ENCODE measurements around the gene AGAP3. TPM values are rescaled to one million over a fixed set of nuclear protein-coding genes. Genes with fewer than 3 reads are reported as not detected.

The AGAP3 gene
- total and polyA plus RNA-seq, 2 donors from 2014 or later, result 35.8 to 64.4 TPM

- DNase-seq, result peak in 1 of 5 donors; percentile 51
- TF ChIP-seq CTCF (IDR thresholded peaks at IDR 0.05; ENCODE audit: borderline replicate concordance, extremely low read depth, insufficient read depth), result no peak
- no peaks in the 10 kb centered on the region for H3K4me1 ChIP-seq (ENCODE audit: control insufficient read depth in 2 of 3, insufficient read depth in 2 of 3, low read depth in 1 of 3, low read length in 3 of 3)
- peaks cover 0 to 29% (median 16%) of the 10 kb centered on the region in 3 donors for H3K36me3 ChIP-seq (ENCODE audit: control insufficient read depth in 2 of 3, insufficient read depth in 3 of 3, low read length in 3 of 3)
- H3K9ac ChIP-seq (ENCODE audit: low read length in 3 of 3), result no peak overlapping the region
- no peak overlapping the region for H3K27ac ChIP-seq (ENCODE audit: low read depth in 2 of 2, low read length in 2 of 2)
- no peaks in the 10 kb centered on the region for H3K27me3 ChIP-seq (ENCODE audit: control insufficient read depth, insufficient read depth, low read length)
- no peak overlapping the region for H3K4me3 ChIP-seq (ENCODE audit: low read length in 3 of 3)
- no peaks in the 10 kb centered on the region for H3K9me3 ChIP-seq (ENCODE audit: control insufficient read depth in 2 of 3, insufficient read depth in 1 of 3, low read length in 3 of 3)
- FAIRE-seq, result no peak
- intact Hi-C loops (cut with DNase I), result no loop called here
Observed at GRCh38 chr7:151135866-151136843, 49.9 kb downstream of the AGAP3 start.

DNA sequence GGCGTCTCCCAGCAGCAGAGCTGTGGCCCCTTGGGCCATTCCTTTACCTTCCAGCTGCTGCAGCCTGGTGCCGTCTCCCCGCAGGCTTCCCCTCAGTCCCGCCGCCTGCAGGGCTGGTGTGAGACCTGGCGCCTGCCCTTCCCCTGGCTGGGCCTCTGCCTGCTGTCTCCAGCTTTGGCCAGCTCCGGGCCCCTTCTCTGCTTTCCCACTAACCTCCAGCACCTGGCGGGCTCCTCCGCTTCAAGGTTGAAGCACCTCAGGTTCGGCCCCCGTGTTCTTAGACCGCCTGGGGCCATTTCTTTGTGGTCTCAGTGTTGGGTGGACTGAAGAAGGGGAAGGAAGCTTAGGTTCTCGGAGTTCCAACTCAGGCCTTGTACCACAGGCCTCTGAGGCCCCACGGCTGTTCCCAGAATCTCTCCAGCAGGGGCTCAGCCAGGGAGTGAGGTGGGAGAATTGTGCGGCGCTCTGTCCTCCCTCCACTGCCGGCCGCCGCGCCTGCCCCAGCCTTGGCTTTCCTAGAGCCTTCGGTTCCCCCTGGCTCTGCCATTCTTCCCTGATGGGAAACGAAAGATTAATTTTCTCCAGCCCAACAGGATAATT is 50.9 kb downstream of the AGAP3 start:
- Histone ChIP-seq H3K27me3 (ENCODE audit: control insufficient read depth, insufficient read depth, low read length) (no peaks in the 10 kb centered on the region), H3K4me3 (ENCODE audit: low read length in 3 of 3) (no peak overlapping the region), H3K27ac (ENCODE audit: low read depth in 2 of 2, low read length in 2 of 2) (no peak overlapping the region), H3K36me3 (ENCODE audit: control insufficient read depth in 2 of 3, insufficient read depth in 3 of 3, low read length in 3 of 3) (peaks cover 0 to 35% (median 19%) of the 10 kb centered on the region in 3 donors), H3K4me1 (ENCODE audit: control insufficient read depth in 2 of 3, insufficient read depth in 2 of 3, low read depth in 1 of 3, low read length in 3 of 3) (no peaks in the 10 kb centered on the region), H3K9me3 (ENCODE audit: control insufficient read depth in 2 of 3, insufficient read depth in 1 of 3, low read length in 3 of 3) (no peaks in the 10 kb centered on the region), H3K9ac (ENCODE audit: low read length in 3 of 3) (no peak overlapping the region)
- no peak for TF ChIP-seq CTCF (IDR thresholded peaks at IDR 0.05; ENCODE audit: borderline replicate concordance, extremely low read depth, insufficient read depth)
- intact Hi-C loops (cut with DNase I), result no loop called here
- FAIRE-seq (no peak), DNase-seq (peak in 3 of 5 donors; percentile 46 to 54 (median 48))

DNA sequence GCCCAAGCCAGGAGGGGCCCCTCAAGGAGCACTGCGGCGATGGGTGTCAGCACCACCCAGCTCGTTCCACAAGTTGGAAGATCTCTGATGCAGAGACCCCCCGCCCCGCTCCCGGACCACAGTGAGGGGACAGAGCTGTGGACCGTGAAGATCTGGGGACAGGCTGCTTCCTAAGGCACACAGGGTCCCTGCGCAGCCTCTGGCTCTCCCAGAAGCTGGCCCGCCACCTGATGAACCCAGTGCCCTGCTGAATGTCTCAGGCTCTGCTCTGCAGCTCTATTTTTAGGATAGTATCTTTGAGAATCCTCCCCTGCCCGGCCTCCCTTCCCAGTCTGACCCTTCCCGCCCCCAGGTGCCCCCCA is 51.5 kb downstream of the AGAP3 start:
- TF ChIP-seq CTCF (IDR thresholded peaks at IDR 0.05; ENCODE audit: borderline replicate concordance, extremely low read depth, insufficient read depth), result no peak
- intact Hi-C loops (cut with DNase I), result no loop called here
- no peaks in the 10 kb centered on the region for H3K4me1 ChIP-seq (ENCODE audit: control insufficient read depth in 2 of 3, insufficient read depth in 2 of 3, low read depth in 1 of 3, low read length in 3 of 3)
- H3K27me3 ChIP-seq (ENCODE audit: control insufficient read depth, insufficient read depth, low read length), result no peaks in the 10 kb centered on the region
- FAIRE-seq (no peak), DNase-seq (peak in 2 of 5 donors; percentile 41 to 64)
- peaks cover 0 to 34% (median 20%) of the 10 kb centered on the region in 3 donors for H3K36me3 ChIP-seq (ENCODE audit: control insufficient read depth in 2 of 3, insufficient read depth in 3 of 3, low read length in 3 of 3)
- no peaks in the 10 kb centered on the region for H3K9me3 ChIP-seq (ENCODE audit: control insufficient read depth in 2 of 3, insufficient read depth in 1 of 3, low read length in 3 of 3)
- no peak overlapping the region for H3K27ac ChIP-seq (ENCODE audit: low read depth in 2 of 2, low read length in 2 of 2)
- H3K4me3 ChIP-seq (ENCODE audit: low read length in 3 of 3), result no peak overlapping the region
- no peak overlapping the region for H3K9ac ChIP-seq (ENCODE audit: low read length in 3 of 3)
